HG03175 (cell line): ENCODE data around the gene PATJ.
"Not testable (repeated sequence)": the region's sequence is repeated elsewhere in the genome, so short reads cannot be mapped to it uniquely, and the experiment has no call there.

ENCODE experiments used
- ATAC-seq: cut with Tn5 transposase; IDR thresholded peaks from one replicate; pipeline ENCODE4 v1.9.1; 2021; ENCODE audit warnings: mild to moderate bottlenecking, moderate library complexity; ENCODE audit not compliant: unreplicated experiment

Gene PATJ

GRCh38 chr1:61743716-61744580, 1.7 kb downstream of the PATJ start:
- ATAC-seq = no peak

- ATAC-seq = no peak
Observed at GRCh38 chr1:61746813-61747212, 4.5 kb downstream of the PATJ start.

- no peak for ATAC-seq
Observed at GRCh38 chr1:61748566-61748965, 6.3 kb downstream of the PATJ start.

- ATAC-seq = no peak
Observed at GRCh38 chr1:61749574-61749973, 7.3 kb downstream of the PATJ start.

GRCh38 chr1:61752921-61753389, 10.7 kb downstream of the PATJ start:
- ATAC-seq = no peak

GRCh38 chr1:61753998-61754508, 11.8 kb downstream of the PATJ start:
- ATAC-seq = no peak

- ATAC-seq = no peak
Observed at GRCh38 chr1:61754545-61754944, 12.3 kb downstream of the PATJ start.

- no peak for ATAC-seq
Observed at GRCh38 chr1:61756773-61757172, 14.5 kb downstream of the PATJ start.

GRCh38 chr1:61757950-61758349, 15.7 kb downstream of the PATJ start:
- no peak for ATAC-seq

- ATAC-seq = no peak
Observed at GRCh38 chr1:61770131-61770530, 27.9 kb downstream of the PATJ start.

- no peak for ATAC-seq
Observed at GRCh38 chr1:61776091-61776490, 33.8 kb downstream of the PATJ start.

GRCh38 chr1:61779231-61779630, 37.0 kb downstream of the PATJ start:
- ATAC-seq = no peak

GRCh38 chr1:61781151-61781550, 38.9 kb downstream of the PATJ start:
- ATAC-seq = no peak

- ATAC-seq = peak; percentile 78
Observed at GRCh38 chr1:61782771-61783170, 40.5 kb downstream of the PATJ start.

- ATAC-seq = no peak
Observed at GRCh38 chr1:61784726-61785125, 42.4 kb downstream of the PATJ start.

GRCh38 chr1:61790837-61791236, 48.6 kb downstream of the PATJ start:
- ATAC-seq = no peak

- ATAC-seq = no peak
Observed at GRCh38 chr1:61797045-61797755, 54.9 kb downstream of the PATJ start.

- ATAC-seq = not testable (repeated sequence)
Observed at GRCh38 chr1:61801047-61801446, 58.8 kb downstream of the PATJ start.

- ATAC-seq = no peak
Observed at GRCh38 chr1:61807606-61808140, 65.4 kb downstream of the PATJ start.

- no peak for ATAC-seq
Observed at GRCh38 chr1:61808321-61808720, 66.0 kb downstream of the PATJ start.

- no peak for ATAC-seq
Observed at GRCh38 chr1:61808968-61809367, 66.7 kb downstream of the PATJ start.

GRCh38 chr1:61812916-61813315, 70.6 kb downstream of the PATJ start:
- no peak for ATAC-seq
